GM21360 (cell line): ENCODE measurements around the gene SLC35D2.
"Not testable (repeated sequence)": the region's sequence is repeated elsewhere in the genome, so short reads cannot be mapped to it uniquely, and the experiment has no call there.

Experiments
- ATAC-seq: cut with Tn5 transposase; IDR thresholded peaks from one replicate; pipeline ENCODE4 v1.9.1; 2021; ENCODE audit warnings: mild to moderate bottlenecking, moderate library complexity; ENCODE audit not compliant: unreplicated experiment

The SLC35D2 gene

DNA sequence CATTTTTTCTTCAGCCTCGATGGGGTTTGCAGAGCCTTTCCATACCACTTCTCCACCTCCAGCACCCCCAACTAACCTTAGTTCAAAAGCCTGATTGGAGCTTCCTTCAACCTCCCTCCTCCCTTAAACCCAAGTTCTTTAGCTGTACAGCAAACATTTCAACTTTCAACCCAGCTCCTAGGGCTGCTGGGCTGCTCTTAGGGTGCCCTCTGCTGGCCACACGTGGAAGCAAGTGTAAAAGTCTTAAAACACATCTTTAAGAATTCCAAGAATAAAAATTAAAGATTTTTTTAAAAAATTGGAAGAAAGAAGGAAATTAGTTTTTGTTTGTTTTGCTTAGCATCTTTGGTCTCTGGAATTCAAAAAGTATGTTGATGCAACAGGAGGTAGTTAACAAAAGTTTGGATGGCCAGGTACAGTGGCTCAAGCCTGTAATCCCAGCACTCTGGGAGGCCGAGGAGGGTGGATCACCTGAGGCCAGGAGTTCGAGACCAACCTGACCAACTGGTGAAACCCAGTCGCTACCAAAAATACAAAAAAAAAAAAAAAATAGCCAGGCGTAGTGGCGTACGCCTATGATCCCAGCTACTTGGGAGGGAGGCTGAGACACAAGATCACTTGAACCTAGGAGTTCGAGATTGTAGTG is 66.1 kb downstream of the SLC35D2 start:
- no peak for ATAC-seq

DNA sequence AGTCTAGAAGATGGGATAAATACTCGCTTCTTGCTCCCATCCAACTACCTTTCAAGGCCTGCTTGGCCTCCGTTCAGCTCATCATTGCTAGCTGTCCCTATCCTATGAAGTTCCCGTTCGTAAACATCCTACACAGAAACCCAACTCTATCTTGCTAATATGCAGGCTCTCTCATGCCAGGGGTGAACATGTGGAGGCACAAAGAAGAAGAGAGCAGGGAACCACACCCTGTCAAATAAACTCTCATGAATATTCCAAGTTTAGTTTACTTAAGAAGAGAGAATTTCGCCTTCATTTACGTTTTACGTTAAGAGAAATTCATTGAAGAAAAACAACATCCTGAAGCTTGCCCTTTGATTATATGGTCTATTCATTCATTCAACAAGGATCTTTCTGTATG is 73.7 kb downstream of the SLC35D2 start:
- no peak for ATAC-seq

DNA sequence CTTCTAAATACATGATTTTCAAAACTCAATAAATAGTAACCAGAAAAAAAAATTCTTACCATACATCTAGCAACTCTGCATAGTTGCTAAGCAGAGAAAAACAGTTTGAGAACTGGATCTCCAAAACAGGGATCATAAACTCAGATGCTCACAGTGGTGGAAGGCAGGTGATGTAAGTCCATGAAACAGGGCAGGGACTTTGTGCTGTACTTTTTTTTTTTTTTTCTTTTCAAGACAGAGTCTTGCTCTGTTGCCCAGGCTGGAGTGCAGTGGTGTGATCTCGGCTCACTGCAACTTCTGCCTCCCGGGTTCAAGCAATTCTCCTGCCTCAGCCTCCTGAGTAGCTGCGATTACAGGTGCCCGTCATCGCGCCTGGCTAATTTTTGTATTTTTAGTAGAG is 76.6 kb downstream of the SLC35D2 start:
- ATAC-seq: not testable (repeated sequence)

DNA sequence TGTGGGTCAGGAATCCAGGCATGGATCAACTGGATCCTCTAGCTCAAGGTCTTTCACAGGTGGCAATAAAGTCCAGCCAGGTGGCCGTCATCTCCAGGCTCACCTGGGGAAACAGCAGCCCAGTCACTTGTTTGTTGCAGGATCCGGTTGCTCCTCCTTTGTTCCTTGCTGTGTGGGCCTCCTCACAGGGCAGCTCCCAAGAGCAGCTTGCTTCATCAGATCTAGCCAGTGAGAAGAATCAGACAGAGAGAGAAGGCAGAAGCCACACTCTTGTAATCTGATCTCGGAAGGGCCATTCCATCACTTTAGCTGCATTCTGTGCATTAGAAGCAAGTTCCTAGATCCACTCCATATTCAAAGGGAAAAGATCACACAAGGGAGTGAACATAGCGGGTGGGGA is 78.3 kb downstream of the SLC35D2 start:
- no peak for ATAC-seq

DNA sequence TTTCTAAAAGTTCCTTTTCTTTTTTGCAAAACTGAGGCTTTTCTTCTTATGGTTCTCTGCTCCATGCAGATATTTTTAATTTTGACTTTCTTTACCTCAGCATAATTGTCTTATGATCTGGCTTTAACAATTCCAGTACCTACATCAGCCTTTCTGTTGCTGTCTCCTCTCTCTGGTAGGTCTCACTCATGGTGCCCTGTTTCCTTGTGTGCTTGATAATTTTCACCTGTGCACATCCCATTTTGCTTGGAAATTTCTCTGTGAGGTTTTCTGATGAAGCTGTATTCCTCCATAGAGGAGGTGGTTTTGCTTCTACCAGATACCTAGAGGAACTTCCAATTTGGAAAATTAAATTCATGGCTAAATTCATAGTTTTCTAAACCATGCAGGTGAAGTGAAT is 79.3 kb downstream of the SLC35D2 start:
- no peak for ATAC-seq

DNA sequence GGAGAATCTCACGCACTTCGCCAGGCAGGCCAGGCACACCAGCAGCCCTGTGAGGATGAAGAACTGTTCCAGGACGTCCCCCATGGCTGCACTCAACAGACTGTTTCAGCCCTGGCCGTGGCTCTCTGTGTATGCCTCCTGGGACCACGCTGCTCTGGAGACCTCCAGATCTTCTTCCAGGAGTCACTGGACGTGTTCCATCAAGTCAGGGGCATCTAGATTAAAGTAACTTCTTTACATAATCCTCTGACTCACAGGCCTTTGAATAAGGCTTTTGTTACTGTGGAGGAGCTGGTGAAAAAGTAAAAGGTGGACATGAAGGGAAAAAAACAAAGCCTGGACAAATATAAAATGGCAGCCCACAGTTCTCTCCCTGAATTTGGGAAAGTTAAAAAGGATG is 81.5 kb downstream of the SLC35D2 start, which contains the start of gene HSD17B3:
Gene HSD17B3, minus strand, starts transcription at position 156 of the 400 bp plus-strand sequence. Its CDS starts 72 bp downstream, at position 84.
- ATAC-seq: no peak

DNA sequence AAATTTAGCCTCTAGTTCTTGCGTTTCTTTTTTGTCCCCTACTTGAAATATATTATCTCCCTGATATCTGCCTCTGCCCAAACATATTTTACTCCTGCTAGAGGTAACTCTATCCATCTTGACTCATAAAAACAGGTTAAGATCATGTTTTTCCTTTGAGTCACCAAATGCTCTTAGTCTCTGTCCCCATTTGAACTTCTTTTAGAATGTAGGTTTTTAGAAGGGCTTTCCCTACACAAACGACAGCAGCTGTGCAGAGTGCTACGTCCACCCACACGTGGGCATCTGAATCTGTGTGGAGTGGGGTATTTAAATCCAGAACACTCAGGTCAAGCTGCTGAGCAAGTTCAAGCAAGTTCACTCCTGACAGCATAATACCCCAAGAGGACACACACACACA is 83.7 kb downstream of the SLC35D2 start:
- no peak for ATAC-seq

DNA sequence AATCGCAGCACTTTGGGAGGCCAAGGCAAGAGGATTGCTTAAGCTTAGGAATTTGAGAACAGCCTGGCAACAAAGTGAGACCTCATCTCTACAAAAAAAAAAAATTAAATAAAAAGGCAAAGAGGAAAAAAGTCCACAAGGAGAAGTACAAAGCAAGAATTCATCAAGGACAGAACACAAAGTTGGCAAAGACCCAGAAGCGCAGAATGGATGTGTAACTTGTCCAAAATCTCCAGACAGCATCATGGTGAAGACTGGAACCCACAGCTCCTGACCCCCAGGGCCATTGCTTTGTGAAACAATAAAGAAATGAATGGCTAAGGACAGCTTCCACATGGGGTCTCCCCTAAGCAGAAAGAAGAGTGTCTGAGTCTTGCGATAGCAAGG is 89.4 kb downstream of the SLC35D2 start:
- no peak for ATAC-seq

DNA sequence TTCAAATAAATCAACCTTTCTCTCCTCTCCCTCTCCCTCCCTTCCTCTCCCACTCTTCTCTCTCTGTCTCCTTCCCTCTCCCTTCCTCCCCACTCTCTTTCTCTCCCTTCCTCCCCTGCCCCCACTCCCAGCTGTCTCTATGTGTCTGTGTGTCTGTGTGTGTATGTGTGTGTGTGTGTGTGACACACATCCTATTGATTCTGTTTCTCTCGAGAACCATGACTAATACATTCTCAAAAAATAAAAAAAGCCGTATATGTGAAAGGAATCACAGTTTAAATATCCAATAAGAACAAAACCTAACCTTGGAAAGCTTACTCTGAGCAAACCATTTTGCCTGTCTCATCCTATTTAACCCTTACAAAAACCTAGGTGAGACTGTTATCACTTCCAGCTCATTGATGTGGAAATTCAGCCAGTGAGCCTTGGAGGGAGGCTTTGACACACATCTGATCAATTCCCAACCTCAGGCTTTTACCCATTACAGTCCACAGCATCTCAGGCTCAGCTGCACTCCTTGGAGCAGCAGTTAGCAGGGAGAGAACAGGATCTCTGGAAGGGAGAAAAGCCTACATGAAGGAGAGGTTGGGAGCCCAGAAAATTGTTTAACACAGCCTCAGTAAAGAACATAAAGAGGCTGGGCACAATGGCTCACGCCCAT is 89.9 kb downstream of the SLC35D2 start:
- no peak for ATAC-seq

DNA sequence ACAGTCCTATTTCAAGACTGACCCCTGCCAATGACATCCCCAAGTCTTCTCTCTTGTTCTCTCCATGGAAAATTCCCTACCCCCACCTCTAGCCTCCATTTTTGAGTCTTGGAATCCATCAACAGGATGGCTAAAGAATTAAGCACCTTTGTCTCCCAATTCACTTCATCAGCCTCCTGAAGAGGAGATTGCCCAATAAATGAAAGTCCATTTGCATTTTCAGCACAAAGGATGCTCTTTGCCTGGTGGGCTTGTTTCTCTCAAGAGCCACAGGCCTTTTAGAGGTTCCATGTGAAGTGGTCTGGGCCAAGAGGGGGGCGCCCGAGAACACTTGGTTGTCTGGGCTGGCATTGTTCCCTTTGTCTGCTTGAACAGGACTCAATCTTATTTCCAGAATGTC is 94.1 kb downstream of the SLC35D2 start:
- ATAC-seq: no peak

DNA sequence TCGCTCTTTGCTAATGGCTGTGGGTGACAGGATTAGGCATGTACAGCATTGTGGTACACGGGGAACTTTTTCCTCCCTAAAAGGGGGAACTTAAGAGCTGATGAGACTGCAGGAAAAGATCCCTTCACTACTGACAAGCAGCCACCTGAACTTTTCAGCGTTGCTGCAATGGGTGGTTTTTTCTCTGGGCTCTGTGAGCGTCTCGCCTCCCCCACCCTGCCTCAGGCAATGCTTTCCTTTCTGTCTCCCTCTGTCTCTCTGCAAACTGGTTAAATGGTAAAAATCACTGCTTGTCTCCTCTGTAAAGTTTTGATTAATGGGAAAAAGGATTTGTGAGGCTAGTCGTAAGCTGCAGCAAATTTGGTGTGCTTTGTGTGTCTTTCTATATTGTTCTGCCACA is 101.9 kb downstream of the SLC35D2 start:
- no peak for ATAC-seq

DNA sequence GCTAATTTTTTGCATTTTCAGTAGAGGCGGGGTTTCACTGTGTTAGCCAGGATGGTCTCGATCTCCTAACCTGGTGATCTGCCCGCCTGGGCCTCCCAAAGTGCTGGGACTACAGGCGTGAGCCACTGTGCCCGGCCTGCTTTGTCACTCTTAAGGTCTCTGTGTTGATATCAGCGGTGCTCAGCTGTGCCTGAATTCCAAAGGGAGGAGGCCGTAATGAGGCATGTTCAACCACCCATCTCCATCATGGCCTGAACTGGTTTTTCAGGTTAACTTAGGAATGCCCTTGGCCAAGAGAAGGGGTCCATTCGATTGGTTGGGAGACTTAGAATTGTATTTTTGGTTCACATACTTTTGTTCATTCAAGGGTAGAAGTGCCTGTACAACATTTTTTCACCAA is 103.6 kb downstream of the SLC35D2 start:
- ATAC-seq: no peak

DNA sequence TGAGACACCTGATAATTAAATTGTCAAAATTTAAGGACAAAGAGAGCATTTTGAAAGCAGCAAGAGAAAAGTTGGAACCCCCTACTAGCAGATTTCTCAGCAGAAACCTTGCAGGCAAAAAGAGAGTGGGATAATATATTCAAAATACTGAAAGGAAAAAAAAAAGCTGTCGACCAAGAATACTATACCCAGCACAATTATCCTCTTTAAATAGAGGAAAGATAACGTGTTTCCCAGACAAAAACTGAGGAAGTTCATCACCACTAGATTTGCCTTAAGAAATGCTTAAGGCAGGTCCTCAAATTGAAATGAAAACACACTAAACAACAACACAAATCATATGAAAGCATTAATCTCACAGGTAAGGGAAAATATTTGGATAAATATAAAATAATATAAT is 108.6 kb downstream of the SLC35D2 start:
- no peak for ATAC-seq
